Kidney capillary endothelial cell (primary cell): ENCODE results near the gene MXRA8.
"Not testable (repeated sequence)": the region's sequence is repeated elsewhere in the genome, so short reads cannot be mapped to it uniquely, and the experiment has no call there.

Experiments used
- DNase-seq: peaks from one replicate; pipeline ENCODE4 v3.0.0-alpha.2; 2018; ENCODE audit warnings: low spot score

The MXRA8 gene, protein sequence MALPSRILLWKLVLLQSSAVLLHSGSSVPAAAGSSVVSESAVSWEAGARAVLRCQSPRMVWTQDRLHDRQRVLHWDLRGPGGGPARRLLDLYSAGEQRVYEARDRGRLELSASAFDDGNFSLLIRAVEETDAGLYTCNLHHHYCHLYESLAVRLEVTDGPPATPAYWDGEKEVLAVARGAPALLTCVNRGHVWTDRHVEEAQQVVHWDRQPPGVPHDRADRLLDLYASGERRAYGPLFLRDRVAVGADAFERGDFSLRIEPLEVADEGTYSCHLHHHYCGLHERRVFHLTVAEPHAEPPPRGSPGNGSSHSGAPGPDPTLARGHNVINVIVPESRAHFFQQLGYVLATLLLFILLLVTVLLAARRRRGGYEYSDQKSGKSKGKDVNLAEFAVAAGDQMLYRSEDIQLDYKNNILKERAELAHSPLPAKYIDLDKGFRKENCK

GRCh38 chr1:1358433-1359271, at the start of gene MXRA8:
Gene MXRA8 (minus strand): TSS chr1:1358555. CDS start chr1:1358504, 51 bp downstream.
- no peak for DNase-seq

DNA sequence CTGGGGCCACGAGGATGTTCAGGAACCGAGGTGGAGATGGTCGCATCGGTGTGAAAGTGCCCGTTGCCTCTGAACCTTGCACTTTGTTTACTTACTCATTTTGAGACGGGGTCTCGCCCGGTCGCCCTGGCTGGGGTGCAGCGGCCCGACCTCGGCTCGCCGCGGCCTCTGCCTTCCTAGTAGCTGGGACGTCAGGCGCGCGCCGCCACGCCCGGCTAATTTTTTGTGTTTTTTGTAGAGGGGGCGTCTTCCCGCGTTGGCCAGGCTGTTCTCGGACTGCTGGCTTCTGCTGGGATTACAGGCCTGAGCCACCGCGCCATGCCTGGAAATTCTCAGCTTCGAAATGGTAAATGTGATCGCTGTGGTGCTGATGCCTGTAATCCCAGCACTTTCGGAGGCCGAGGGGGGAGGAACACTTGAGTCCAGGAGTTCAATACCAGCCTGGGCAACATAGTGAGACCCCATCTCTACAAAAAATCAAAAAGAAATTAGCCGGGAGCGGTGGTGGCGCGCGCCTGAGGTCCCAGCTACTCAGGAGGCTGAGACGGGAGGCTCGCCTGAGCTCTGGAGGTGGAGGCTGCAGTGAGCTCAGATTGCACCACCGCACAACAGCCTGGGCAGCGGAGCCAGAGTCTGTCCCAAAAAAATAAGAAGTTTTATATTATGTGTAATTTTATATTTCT, 49.4 kb upstream of the MXRA8 start:
- DNase-seq, result no peak

DNA sequence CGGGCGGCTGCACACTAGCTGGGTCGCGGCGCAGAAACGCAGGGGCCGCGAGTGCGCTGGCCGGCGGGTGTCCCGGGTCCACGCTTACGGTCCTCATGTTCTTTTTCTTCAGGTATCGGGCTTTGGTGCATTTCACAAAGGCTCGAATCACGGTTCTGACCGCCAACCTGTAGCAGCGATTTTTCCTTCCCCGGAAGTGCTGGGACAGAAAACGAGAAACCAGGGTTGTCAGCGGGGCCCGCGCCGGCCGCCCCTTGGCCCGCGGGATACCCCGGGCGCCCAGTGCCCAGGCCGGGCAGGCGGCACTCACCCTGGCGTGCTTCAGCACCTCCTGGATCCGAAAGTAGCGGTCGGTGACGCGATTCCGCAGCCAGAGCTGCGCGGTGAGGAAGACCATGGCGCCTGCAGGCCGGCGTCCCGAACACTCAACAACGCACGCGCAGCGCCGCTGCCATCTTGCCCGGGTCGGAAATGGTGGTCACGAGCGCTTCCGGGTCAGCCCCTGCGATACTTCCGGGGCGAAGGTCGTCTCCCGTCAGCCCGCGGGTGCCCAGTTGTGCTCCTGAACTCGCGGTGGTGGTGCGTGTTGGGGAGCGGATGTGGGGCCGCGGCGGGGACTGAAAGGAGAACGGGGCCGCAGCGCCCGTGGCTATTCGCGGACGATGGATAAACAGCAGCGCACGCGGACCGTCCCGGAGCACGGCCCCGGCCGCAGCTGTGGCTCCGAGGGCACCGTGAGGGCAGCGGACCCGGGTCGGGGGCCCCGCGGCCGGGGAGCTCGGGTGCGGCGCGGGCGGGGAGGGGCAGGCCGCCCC, 48.7 kb upstream of the MXRA8 start, which contains the start of gene MRPL20:
MRPL20 (minus strand) TSS at position 473 of the 815 bp plus-strand sequence; CDS start at position 397, 76 bp downstream.
- DNase-seq, result peak; percentile 91

- no peak for DNase-seq
These were observed 47.9 kb upstream of the MXRA8 start for GRCh38 chr1:1406101-1406820.

GRCh38 chr1:1403653-1404052, 45.3 kb upstream of the MXRA8 start:
- no peak for DNase-seq

DNA sequence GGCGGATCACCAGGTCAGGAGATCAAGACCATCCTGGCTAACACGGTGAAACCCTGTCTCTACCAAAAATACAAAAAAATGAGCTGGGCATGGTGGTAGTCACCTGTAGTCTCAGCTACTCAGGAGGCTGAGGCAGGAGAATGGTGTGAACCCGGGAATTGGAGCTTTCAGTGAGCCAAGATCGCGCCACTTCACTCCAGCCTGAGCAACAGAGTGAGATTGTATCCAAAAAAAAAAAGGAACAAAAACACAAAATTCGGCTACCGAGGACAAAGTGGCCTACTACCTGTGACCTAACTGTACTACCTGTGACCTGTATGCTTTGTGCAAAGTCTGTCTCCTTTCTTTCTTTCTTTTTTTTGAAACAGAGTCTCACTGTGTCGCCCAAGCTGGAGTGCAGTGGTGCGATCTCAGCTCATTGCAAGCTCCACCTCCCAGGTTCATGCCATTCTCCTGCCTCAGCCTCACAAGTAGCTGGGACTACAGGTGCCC, 44.6 kb upstream of the MXRA8 start:
- DNase-seq, result not testable (repeated sequence)

- DNase-seq, result peak; percentile 76
These were observed 43.9 kb upstream of the MXRA8 start for GRCh38 chr1:1402072-1402900.

DNA sequence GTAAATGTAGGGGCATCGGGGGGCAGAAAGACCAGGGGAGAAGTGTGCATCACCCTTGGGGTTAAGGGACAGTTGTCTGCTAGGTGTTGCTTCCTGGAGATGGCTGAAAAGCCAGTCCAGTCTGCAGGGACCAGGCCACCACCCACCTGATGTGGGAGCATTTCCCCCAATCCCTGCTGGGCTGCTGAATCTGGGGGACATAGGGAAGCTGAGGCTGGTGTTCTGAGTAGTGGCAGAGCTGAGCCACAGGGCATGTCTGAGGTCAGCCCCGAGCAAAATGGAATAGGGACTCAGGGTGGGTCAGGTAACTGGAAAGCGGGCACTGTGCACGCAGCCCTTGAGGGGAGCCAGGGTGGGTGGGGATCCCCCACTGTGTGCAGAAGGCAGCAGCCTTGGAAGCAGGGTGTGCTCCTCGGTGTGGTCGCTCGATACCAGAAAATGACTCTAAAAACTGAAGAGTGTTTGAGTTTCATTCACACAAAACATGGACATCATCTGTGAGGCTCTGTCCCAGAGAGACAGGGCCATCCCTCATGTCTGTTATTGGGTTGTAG, 43.2 kb upstream of the MXRA8 start:
- DNase-seq, result no peak

GRCh38 chr1:1400576-1401456, 42.5 kb upstream of the MXRA8 start:
- peak; percentile 36 for DNase-seq

- no peak for DNase-seq
These were observed 41.7 kb upstream of the MXRA8 start for GRCh38 chr1:1399872-1400575.

DNA sequence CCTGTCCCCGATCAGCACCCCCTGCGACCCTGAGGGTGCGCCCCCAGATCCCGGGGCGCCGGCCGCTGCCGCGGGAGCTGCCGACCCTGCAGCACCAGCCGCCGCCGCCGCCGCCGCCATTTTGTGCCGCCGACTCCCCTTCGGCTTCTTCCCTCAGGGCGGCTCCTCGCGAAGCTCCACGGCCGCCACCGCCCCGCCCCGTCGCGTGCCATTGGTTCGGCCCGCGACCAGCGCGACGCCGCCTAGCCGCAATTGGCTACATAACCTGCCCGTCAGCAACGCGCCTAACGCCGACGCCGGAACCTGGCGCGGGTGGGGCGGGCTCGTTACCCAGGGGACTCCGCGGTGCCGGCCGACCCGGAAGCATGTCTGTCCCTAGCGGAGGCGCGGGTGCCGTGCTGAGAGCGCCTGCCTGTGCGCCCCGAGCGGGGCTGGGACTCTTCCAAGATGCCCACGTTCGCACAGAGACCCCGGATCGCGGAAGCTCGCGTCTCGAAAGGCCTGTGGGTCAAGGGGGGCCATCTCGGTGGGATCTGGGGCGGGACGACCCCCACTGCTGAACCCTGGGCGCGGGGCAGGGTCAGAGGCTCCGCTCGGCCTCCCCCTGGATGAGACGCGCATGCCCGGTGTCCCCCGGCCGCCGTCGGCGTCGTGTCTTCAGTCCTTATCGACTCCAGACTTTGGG, 41.0 kb upstream of the MXRA8 start, which contains the start of gene CCNL2:
CCNL2 (minus strand) TSS at position 149 of the 685 bp plus-strand sequence; CDS start at position 120, 29 bp downstream.
- peak; percentile 97 for DNase-seq

- no peak for DNase-seq
These were observed 40.4 kb upstream of the MXRA8 start for GRCh38 chr1:1398677-1399186.

GRCh38 chr1:1397839-1398523, 39.6 kb upstream of the MXRA8 start:
- no peak for DNase-seq

DNA sequence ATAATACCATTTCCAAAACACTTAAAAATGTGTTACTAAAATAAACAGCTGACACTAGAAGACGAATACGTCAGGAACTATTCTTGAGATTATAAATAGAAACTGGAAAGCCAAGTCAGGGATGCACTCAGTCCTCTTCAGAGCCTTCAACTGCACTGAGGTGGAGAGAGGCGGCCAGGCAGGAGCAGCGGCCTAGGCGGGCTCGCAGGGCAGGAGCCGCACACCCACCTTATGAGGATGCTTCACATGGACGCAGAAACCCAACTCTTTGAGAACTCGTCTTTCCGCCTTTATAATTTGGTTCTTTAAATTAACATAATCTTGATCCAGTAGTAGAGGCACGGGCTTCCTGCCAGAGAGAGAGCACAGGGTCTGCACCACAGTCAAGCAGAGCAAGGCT, 36.8 kb upstream of the MXRA8 start:
- no peak for DNase-seq

DNA sequence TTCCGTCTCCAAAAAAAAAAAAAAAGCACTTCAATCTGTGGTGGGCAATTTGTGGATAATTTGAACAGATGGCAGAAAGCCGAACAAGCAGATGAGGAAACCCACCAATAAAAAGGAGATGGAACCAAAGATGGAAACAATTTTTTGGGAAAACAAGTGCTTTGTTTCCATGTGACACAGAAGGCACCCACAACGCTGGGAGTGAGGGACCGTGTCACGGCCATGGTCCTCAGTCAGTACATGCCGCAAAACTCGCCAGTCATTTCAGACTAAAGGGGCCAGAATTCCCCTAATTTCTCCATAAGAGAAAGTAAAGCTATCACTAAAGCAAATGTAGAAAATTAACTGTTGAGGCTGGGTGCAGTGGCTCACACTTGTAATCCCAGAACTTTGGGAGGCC, 35.8 kb upstream of the MXRA8 start:
- DNase-seq, result no peak

DNA sequence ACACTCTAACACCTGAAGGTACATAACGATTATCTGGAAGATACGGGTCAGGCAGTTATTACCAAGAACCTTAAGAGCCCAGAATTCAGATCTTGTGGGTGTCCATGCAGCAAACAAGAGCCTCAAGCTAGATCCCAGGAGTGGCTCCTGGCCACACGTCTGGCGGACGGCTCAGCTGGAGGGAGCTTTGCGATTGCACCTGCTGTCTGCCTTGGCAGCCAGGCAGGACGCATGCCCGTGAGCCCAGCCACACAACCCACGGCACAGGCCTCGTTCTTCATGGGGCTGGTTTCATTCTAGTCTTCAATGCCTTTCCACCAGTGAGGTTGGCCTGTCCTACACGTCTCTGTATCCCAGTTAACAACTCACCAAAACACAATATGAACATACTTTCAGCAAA, 35.1 kb upstream of the MXRA8 start:
- no peak for DNase-seq
